B cell (primary cell): ENCODE data around the gene PNKD. TPM values are rescaled to one million over a fixed set of nuclear protein-coding genes. Genes with fewer than 3 reads are reported as not detected.
A peak's percentile ranks its signal among the peaks of the same experiment; 100 is the strongest.

Experiments
- ATAC-seq: fragments of 200-7000 bp; cut with Tn5 transposase; one replicate; pipeline ENCODE4 v1.10.0; 2021; ENCODE audit warnings: low read depth, mild to moderate bottlenecking, moderate number of reproducible peaks, moderate library complexity
- CTCF ChIA-PET: fragments of 350-600 bp; sonication (Branson Sonifier 250); formaldehyde crosslinking; loops from one replicate; lab custom pipeline; 2021; ENCODE audit warnings: antibody characterized with exemption, inconsistent platforms; lab: Charles Lee
- POLR2A ChIA-PET: fragments of 350-600 bp; sonication (Branson Sonifier 250); formaldehyde crosslinking; loops from one replicate; lab custom pipeline; 2021; ENCODE audit warnings: antibody characterized with exemption; lab: Charles Lee
- DNase-seq: peaks from one replicate; pipeline ENCODE4 v3.0.0; 2013
- H2AFZ ChIP-seq: 2 replicates; pipeline ENCODE4 v1.6.1; 2012; ENCODE audit warnings: mild to moderate bottlenecking, low read depth, low read length; ENCODE audit not compliant: insufficient read depth, poor library complexity, severe bottlenecking
- H3K27ac ChIP-seq, 2 donors: 1 replicate in 1 of 2; 2 replicates in 1 of 2; pipeline ENCODE4 v1.5.1; 2012 to 2013; ENCODE audit warnings: low read length in 2 of 2, mild to moderate bottlenecking in 2 of 2, moderate library complexity in 1 of 2
- H3K27me3 ChIP-seq, 4 experiments: fragments of 200-600 bp in 1 of 4; sonication (generic) in 1 of 4; replicated peaks in 1 of 4; 1 replicate in 2 of 4; 2 replicates in 2 of 4; pipeline versions ENCODE4 v1.6.1 to v1.7.0; 2013 to 2016; ENCODE audit warnings: low read length in 3 of 4, mild to moderate bottlenecking in 2 of 4, mixed read lengths in 1 of 4, moderate library complexity in 1 of 4; ENCODE audit not compliant: insufficient read depth in 4 of 4, control insufficient read depth in 3 of 4; ENCODE audit errors: control extremely low read depth in 1 of 4
- H3K36me3 ChIP-seq, 2 experiments: replicated peaks in 1 of 2; 1 replicate in 1 of 2; 2 replicates in 1 of 2; pipeline versions ENCODE4 v1.6.1 to v1.7.1; 2013; ENCODE audit warnings: low read length in 1 of 2; ENCODE audit not compliant: insufficient read depth in 2 of 2, control insufficient read depth in 1 of 2; ENCODE audit errors: control extremely low read depth in 1 of 2, extremely low read depth in 1 of 2
- H3K4me1 ChIP-seq, 2 donors: fragments of 200-600 bp in 1 of 2; sonication (generic) in 1 of 2; 1 replicate in 1 of 2; 2 replicates in 1 of 2; pipeline versions ENCODE4 v1.5.1 to v1.6.1; 2013 to 2017; ENCODE audit warnings: low read length in 2 of 2; ENCODE audit not compliant: control insufficient read depth in 2 of 2, insufficient read depth in 2 of 2
- H3K4me2 ChIP-seq: replicated peaks from 2 replicates; pipeline ENCODE3; 2012; ENCODE audit warnings: mild to moderate bottlenecking, low read depth, low read length; ENCODE audit not compliant: poor library complexity, severe bottlenecking
- H3K4me3 ChIP-seq, 5 experiments: fragments of 200-600 bp in 1 of 5; sonication (generic) in 1 of 5; 1 replicate in 3 of 5; 2 replicates in 2 of 5; pipeline versions ENCODE4 v1.5.1 to v1.7.0; 2011 to 2016; ENCODE audit warnings: low read length in 4 of 5, mild to moderate bottlenecking in 4 of 5, low read depth in 2 of 5, control low read depth in 1 of 5, moderate library complexity in 1 of 5; ENCODE audit not compliant: insufficient read depth in 1 of 5; ENCODE audit errors: control extremely low read depth in 1 of 5, extremely low read depth in 1 of 5
- H3K79me2 ChIP-seq: fragments of 200-600 bp; sonication (generic); one replicate; pipeline ENCODE4 v1.6.0; 2016; ENCODE audit warnings: low read length; ENCODE audit not compliant: control insufficient read depth, insufficient read depth
- H3K9ac ChIP-seq: fragments of 200-600 bp; sonication (generic); 2 replicates; pipeline ENCODE4 v1.6.1; 2017; ENCODE audit warnings: mild to moderate bottlenecking, low read length, moderate library complexity
- H3K9me3 ChIP-seq, 3 donors: one replicate each; pipeline versions ENCODE4 v1.6.1 to v1.7.1; 2013; ENCODE audit warnings: low read length in 2 of 3; ENCODE audit not compliant: control insufficient read depth in 2 of 3, insufficient read depth in 1 of 3; ENCODE audit errors: control extremely low read depth in 1 of 3
- H4K20me1 ChIP-seq: 2 replicates; pipeline ENCODE4 v1.6.0; 2012; ENCODE audit warnings: mild to moderate bottlenecking, low read length; ENCODE audit not compliant: insufficient read depth, control insufficient read depth, poor library complexity, severe bottlenecking
- H3K27ac Mint-ChIP-seq: one replicate; pipeline ENCODE4 v1.8.0; 2021; ENCODE audit warnings: mixed read lengths
- H3K27me3 Mint-ChIP-seq: one replicate; pipeline ENCODE4 v1.8.0; 2021; ENCODE audit warnings: mixed read lengths
- H3K4me1 Mint-ChIP-seq: one replicate; pipeline ENCODE4 v1.8.0; 2021; ENCODE audit warnings: mixed read lengths
- H3K4me3 Mint-ChIP-seq: one replicate; pipeline ENCODE4 v1.8.0; 2021; ENCODE audit warnings: mixed read lengths
- H3K9me3 Mint-ChIP-seq: one replicate; pipeline ENCODE4 v1.8.0; 2022; ENCODE audit warnings: mixed read lengths; ENCODE audit not compliant: insufficient read depth
- CTCF ChIP-seq: fragments of 200-600 bp; IDR thresholded peaks from one replicate; pipeline ENCODE4 v1.8.0; 2022; ENCODE audit warnings: antibody characterized with exemption, mild to moderate bottlenecking
- EZH2 ChIP-seq: IDR thresholded peaks from 2 replicates; pipeline ENCODE4 v1.6.1; 2012; ENCODE audit warnings: borderline replicate concordance, low read depth, mild to moderate bottlenecking, moderate library complexity, low read length; ENCODE audit not compliant: insufficient read depth, poor library complexity, severe bottlenecking
- WGBS: methylation state at CpG from one replicate; pipeline ENCODE4 v1.1.5; 2013; ENCODE audit warnings: missing lambda C conversion rate; ENCODE audit not compliant: insufficient coverage; 5-methylcytosine and 5-hydroxymethylcytosine counted together
- intact Hi-C: fragments of 100-400 bp; cut with micrococcal nuclease; formaldehyde crosslinking; loops from one replicate; pipeline ENCODE4 v1.10.0; 2022
- polyA plus RNA-seq: library from polyadenylated mRNA; depleted of rRNA; stranded (reverse); fragments of >200 nt; gene quantifications from 2 replicates; pipeline ENCODE4 v1.2.3, GENCODE V29; 2012
- total RNA-seq, 2 donors: library from RNA; stranded (reverse); fragments of 120-200 nt in 1 of 2; gene quantifications; 1 replicate in 1 of 2; 2 replicates in 1 of 2; pipeline versions ENCODE4 v1.2.3 to v1.2.4, GENCODE V29; 2013 to 2022

Gene PNKD
- total and polyA plus RNA-seq, 2 donors (not counting 1 experiment from before 2014, with no cell fraction given) = 29.7 to 55.8 TPM

GRCh38 chr2:218367415-218368149, 97.3 kb downstream of the PNKD start:
- H3K27ac Mint-ChIP-seq = peak overlapping the region; percentile 87
- Histone ChIP-seq H3K9me3 (peaks cover 0 to 10% (median 2%) of the 10 kb centered on the region in 3 donors), H3K4me2 (peak overlapping the region; percentile 91), H3K79me2 (no peaks in the 10 kb centered on the region), H3K4me3 (peak overlapping the region; percentile 58 to 83 (median 67)), H2AFZ (peak overlapping the region; percentile 96), H3K27ac (peak overlapping the region; percentile 70 to 75), H3K4me1 (peaks cover 19 to 41% of the 10 kb centered on the region in 2 donors), H3K36me3 (no peaks in the 10 kb centered on the region), H3K9ac (peak overlapping the region; percentile 84), H3K27me3 (no peaks in the 10 kb centered on the region), H4K20me1 (no peaks in the 10 kb centered on the region)
- 2% methylated on average over 54 of the region's 60 CpGs for WGBS
- peak; percentile 74 for DNase-seq
- peaks cover 28% of the 10 kb centered on the region for H3K4me1 Mint-ChIP-seq
- no peaks in the 10 kb centered on the region for H3K27me3 Mint-ChIP-seq
- H3K4me3 Mint-ChIP-seq = peak overlapping the region; percentile 88
- peak; percentile 92 for ATAC-seq
- H3K9me3 Mint-ChIP-seq = no peaks in the 10 kb centered on the region
- intact Hi-C loops = loop anchor here (2.0 kb wide), 1 partner anchor 29 kb away; no protein-coding TSS in a partner anchor
- ChIA-PET CTCF (interaction anchor here (0.7 to 4.1 kb wide), 6 partner anchors 11 to 95 kb away, joined by 3 to 23 read pairs (median 4); partner anchors contain the start of gene CATIP), POLR2A (interaction anchor here (1.4 kb wide), 1 partner anchor 110 kb away, joined by 4 read pairs; no protein-coding TSS in a partner anchor)
- TF ChIP-seq CTCF (no peak), EZH2 (no peak)

- intact Hi-C loops = no loop called here
Observed at GRCh38 chr2:218368150-218368528, 97.8 kb downstream of the PNKD start.

More at GRCh38 chr2:218368150-218368528, 97.8 kb downstream of the PNKD start:
- Histone ChIP-seq H3K9me3 (peaks cover 0 to 10% (median 2%) of the 10 kb centered on the region in 3 donors), H3K4me1 (peaks cover 19 to 41% of the 10 kb centered on the region in 2 donors), H2AFZ (peak overlapping the region; percentile 96), H3K4me3 (peak overlapping the region; percentile 39 to 83 (median 67)), H3K27me3 (no peaks in the 10 kb centered on the region), H3K9ac (peak overlapping the region; percentile 84), H3K4me2 (peak overlapping the region; percentile 91), H3K36me3 (no peaks in the 10 kb centered on the region), H3K27ac (peak overlapping the region; percentile 70 to 75), H4K20me1 (no peaks in the 10 kb centered on the region), H3K79me2 (no peaks in the 10 kb centered on the region)
- 67% methylated on average over 10 of the region's 21 CpGs for WGBS
- H3K27me3 Mint-ChIP-seq = no peaks in the 10 kb centered on the region
- ATAC-seq (no peak), DNase-seq (no peak)
- no peaks in the 10 kb centered on the region for H3K9me3 Mint-ChIP-seq
- ChIA-PET POLR2A (no interaction called here), CTCF (interaction anchor here (1.2 to 4.1 kb wide), 2 partner anchors 11 to 12 kb away, joined by 4 to 23 read pairs; partner anchors contain the start of gene CATIP)
- H3K4me3 Mint-ChIP-seq = peak overlapping the region; percentile 88
- H3K4me1 Mint-ChIP-seq = peaks cover 28% of the 10 kb centered on the region
- peak overlapping the region; percentile 87 for H3K27ac Mint-ChIP-seq
- TF ChIP-seq EZH2 (no peak), CTCF (no peak)
